HK-2 (cell line): ENCODE results near the gene PCSK4.
"Not testable (repeated sequence)": the region's sequence is repeated elsewhere in the genome, so short reads cannot be mapped to it uniquely, and the experiment has no call there.

Experiments used
- DNase-seq: peaks from one replicate; pipeline ENCODE4 v3.0.0-alpha.2; 2018; ENCODE audit not compliant: unreplicated experiment

PCSK4 gene

DNA sequence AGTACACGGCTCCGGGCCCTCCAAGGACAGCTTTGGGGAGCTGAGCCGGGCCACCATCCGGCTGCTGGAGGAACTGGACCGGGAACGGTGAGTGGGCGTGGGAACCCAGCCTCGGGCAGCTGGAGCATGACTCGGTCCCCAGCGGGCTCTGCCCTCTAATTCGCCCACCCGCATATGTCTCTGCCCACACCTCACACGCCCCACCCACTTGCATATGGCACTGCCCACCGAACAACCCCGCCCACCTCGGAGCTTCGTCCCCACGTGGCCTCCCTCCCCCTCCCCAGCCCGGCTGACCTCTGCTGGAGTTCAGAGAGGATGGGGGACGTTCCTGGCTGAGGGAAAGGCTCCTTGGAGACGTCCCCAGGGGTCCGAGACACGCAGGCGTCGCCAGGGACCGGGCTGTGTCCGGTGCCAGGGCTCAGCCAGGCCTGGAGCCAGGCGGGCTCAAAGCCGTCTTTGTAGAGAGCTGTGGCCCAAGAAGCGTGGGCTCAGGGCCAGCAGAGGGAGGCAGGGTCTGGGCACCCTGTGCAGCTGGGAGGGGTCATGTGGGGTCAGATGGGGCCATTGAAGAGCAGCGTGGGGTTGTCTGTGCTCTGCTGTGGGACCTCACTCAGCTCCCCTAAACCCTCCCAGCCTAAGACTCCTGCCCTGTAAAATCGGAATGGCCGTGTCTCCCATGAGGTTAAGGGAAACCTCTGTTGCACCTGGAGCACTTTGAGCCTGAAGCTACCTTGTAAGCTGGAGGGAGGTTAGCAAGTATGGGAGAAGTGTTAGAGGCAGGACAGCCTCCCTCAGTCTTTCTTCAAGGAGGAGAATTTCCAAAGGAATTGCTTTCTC is 36.4 kb downstream of the PCSK4 start:
- peak; percentile 89 for DNase-seq

DNA sequence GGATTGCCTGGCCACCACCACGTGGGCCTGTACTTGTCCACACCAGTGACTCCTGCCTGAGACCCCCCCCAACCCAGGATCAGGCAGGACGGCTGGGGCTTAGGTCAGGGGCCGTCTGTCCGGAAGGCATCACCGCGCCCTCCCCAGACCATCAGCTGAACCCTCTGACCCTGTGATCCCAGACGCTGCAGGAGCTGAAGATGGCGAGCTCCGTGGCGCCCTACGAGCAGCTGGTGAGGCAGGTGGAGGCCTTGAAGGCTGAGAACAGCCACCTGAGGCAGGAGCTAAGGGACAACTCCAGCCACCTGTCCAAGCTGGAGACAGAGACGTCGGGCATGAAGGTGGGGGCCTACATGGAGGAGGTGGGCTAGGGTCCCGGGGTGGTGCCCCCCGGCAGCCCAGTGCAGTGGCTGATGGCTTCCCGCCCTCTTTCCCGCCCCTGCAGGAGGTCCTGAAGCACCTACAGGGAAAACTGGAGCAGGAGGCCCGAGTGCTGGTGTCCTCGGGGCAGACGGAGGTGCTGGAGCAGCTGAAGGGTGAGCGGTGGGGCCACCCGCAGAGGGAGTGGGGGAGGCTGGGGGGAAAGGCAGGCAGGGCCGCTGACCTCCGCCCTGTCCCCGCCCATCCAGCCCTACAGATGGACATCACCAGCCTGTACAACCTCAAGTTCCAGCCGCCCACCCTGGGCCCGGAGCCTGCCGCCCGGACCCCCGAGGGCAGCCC is 37.2 kb downstream of the PCSK4 start:
- no peak for DNase-seq

DNA sequence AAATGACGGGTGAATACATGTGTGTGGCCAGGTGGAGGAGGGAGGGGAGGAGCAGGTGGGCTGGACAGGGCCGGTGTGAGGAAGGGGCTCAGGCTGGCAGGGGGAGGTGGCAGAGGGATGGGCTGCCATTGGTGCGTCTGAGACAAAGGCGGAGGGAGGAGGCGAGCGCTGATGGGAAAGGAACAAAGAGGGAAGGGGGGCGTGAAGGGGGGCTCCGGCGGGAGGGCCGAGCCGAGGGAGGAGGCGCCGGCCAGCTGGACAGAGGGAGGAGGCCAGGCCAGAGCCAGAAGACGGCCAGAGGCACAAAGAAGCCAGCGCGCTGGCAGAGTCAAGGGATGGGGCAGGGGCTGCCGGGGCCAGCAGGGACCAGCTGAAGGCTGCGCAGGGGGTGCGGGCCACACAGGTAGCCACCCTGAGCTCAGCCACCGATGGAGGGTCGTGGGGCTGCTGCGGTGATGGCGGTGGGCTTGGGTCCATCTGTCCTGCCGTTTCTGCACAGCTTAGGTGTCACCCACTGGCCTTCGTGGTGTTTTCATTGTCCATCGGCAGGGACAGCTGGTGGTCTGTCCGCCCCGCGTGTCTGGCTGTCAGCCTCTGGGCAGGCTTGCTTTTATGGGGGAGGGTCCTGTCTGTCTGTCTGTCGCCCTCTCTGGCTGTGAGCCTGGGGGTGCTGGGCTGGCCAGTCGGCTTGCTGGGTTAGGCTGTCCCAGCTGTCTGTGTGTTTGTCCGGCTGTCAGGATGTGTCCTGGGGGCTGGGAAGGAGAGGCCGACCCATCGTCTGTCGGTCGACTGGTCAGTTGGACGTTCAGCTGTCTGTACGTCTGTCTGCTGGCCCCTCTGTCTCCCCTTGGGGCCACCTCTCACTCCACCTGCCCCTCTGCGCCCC is 38.0 kb downstream of the PCSK4 start:
- DNase-seq, result no peak

DNA sequence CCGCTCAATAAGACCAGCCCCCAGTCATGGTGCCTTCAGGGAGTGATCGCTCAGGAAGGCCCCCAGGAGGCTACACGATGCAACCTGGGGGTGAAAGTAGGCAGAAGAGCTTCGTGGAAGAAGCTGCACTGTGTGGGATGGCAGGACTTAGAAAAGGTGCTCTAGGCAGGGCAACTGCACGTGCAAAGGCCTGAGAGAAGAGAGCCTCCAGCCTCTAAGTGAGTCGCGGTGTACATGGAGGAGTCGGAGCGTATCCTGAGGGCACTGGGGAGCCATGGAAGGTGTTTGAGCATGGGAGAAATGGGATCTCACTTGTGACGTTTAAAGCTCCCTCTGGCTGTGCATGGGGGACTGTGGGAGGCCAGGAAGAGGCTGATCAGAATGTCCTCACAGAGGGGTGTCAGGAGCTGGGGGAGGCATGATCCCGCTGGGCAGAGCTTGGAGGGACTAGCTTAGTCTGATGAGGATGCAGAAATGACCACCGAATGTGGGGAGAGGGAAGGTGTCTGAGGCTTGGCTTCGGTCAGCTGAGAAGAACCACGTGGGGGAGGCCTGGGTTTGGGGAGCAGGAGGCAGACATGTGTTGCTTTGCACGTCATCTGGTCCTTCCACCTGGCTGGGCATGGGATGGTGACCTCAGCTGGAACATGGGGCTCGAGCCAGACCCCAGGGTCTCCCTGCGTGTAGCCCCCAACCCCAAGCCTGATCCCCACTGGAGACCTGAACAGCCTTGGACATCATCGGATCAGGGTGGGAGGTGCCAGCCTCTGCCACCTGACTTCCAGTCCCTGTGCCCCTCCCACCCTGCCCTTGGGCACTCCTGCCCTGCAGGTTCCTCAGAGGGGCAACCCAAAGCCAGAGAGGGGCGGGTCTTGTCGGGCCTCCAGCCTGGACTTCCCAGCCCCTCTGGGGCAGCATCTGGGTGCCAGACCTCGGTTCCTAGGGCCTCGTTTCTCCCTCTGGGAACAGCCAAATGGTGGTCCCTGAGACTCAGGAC is 39.1 kb downstream of the PCSK4 start:
- no peak for DNase-seq

DNA sequence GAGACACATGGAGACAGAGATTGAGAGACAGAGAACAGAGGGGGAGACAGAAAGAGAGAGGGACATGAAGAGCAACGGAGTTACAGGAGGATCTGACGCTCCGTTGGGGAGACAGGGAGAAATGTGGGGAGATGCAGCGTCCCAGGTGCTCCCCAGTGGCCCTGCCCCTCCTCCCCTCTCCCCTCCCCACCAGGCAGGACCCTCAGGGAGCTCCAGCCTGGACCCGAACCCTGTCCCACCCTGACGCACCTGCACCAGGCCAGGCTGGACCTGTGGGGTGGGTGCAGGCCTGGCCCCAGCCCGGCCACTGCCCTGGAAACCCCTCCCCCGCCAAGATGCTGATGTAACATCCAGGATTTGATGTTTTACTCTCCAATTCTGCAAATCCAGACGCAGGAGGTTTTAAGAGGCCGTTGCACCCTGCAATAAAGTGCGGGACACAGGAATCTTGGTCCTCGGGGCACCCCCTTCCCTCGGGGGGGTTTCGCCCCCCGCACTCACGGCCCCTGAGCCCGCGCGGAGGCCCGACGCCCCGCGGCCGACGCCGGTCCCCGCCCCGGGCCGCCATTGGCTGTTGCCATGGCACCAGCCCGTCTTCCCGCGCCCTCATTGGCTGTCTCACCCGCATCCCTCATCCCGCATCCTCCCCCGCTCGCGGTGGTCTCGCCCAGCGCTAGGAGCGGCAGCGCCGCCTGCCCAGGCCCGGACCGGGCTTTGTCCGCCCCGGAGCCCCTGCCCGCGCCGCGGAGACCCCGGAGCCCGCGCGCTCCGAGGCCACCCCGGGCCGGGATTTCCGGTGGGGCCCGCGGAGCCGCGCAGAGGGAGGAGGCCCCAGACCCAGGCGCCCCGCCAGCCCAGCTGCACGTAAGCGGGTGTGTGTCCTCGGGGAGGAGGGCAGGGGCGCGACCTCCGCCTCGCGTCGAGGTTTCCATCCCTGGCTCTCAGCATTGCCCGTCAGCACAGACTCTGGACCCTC is 40.4 kb downstream of the PCSK4 start, which contains the start of gene APC2:
TSS of gene APC2 (plus strand) at position 655 of the 976 bp plus-strand sequence. CDS start 2,881 bp downstream, outside the sequence.
- no peak for DNase-seq

DNA sequence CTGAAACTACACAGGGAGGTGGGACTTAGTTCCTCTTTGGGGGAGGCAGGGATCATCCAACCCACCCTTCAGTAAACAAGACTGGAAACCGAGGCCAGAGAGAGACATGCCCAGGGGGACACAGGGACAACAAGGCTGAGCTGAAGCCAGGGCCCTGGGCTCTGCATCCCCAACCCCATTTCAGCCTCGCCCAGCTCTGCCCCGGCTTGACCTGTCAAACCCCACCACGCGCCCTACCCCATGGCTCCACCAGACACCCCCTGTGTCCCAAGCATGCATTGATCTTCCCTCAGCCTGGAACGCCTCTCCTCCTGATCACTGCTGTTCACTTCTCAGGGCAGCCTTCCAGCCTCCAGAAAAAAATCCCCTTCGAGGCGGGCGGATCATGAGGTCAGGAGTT is 42.2 kb downstream of the PCSK4 start:
- no peak for DNase-seq

DNA sequence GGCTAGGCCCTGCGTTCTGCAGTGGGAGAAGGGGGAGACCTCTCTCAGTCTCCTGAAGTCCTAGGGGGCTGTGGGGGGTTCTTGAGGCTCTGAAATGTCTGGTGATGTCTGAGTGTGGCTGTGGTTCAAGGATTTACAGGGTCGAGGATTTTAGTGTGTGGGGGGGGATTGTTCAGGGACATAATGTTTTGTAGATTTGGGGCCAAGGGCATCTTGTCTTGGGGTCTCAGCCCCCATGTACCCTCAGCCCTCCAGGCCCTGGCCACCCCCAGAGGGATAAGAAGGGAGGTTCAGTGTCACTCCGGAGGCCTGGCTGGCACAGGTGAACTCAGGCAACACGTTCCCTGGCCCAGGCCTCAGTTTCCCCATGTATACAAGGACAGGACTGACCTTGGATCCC is 42.6 kb downstream of the PCSK4 start:
- DNase-seq, result no peak

DNA sequence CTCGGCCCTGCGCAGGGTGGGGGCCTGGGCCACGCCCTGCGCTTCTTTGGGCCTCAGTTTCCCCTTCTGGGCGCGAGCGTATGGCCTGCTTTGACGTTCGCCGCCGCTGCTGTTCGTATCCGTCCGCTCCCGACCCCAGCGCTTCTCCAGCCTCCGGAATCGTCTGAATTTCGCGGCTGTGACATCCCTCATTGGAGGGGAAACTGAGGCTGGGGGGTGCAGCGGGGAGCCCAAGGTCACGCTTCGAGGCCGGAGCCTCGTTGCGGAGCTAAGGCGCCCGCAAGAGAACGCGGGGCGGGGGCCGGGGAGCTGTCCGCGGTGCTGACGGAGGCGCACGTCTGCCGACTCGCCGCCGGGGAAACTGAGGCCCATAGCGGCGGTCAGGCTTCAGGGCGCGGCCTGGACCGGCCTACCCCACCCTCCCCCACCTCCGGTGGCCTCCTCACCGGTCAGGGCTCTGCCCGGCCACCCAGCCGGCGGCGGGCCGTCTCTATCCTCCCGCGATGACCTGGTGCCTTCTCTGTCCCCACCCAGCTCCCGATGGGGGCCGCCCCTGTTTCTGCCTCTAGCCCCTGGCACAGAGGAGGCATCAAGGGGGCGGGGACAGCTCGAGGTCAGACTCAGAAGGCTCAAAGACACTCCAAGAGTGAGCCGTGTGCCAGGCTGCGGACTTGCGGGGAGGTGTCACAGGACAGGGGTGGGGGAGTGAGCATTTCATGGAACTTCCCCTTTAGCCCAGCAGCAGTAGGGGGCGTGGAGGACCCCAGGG is 43.3 kb downstream of the PCSK4 start:
- DNase-seq, result no peak

DNA sequence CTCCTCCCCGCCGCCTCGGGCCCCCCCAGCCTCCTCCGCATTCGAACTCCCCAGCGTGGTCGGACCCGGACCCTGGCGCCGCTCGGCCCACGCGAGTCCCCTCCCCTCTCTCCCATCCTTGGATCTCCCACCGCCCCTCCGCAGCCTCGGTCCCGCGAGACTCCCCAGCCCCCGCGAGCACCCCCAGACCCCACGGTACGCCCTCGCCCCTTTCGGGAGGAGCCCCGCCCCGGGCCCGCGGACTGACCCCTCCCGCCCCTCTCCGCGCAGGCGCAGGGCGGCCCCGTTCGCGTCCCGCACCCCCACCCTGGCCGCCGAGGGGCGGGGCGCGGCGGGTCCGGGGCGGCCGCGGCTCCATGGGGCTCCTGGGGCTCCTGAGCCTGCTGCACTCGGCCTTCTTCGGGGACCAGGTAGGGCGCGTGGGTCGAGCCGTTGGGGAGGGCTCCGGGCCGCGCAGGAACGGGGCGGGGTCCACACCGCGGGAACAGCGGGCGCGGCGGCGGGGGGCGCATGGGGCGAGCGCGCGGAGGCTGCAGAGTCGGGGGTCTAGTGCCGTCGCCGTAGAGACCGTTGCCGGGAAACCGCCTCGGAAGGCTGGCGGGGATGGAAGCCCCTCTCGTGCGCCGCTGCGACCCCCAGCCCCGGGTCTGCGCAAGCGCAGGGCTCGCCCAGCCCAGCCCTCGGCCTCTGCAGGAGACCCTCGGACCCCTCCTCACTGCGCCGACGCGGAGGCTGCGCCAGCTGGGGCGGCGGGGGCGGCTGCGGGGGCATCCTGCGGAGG is 44.0 kb downstream of the PCSK4 start:
- no peak for DNase-seq

DNA sequence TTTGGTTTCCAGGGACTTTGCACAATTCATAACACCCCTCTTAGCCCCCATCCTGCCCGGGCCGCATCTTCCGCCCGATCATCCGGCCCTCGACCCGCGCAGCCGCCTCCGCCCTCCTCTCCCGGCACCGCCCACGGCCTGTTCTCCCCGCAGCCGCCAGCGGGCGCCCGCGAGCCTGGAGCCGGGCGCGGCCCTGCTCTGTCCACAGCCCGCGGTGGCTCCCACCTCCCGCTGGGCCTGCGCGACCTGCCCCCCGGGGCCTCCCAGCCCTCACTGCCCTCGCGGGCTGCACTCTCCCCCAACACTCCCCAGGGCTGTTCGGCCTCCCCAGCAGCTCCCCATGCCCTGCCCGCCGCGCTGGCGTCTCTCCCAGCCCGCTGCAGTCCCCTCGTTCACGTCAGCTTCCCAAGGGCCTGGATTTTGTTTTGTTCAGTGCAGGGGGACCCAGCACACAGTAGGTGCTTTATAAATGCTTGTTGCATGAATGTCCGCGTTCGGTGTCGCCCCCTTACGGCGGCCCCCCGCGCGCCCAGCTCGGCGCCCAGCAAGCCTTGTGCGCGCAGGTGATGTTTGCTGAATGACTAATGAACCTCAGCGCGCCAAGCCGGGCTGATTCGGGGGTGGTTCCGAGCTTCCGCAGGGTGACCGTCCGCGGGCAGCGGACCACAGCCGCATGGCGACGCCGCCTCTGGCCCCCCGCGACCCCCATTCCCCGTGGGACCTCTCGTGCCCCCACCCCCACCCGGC is 44.8 kb downstream of the PCSK4 start:
- DNase-seq, result peak; percentile 78

DNA sequence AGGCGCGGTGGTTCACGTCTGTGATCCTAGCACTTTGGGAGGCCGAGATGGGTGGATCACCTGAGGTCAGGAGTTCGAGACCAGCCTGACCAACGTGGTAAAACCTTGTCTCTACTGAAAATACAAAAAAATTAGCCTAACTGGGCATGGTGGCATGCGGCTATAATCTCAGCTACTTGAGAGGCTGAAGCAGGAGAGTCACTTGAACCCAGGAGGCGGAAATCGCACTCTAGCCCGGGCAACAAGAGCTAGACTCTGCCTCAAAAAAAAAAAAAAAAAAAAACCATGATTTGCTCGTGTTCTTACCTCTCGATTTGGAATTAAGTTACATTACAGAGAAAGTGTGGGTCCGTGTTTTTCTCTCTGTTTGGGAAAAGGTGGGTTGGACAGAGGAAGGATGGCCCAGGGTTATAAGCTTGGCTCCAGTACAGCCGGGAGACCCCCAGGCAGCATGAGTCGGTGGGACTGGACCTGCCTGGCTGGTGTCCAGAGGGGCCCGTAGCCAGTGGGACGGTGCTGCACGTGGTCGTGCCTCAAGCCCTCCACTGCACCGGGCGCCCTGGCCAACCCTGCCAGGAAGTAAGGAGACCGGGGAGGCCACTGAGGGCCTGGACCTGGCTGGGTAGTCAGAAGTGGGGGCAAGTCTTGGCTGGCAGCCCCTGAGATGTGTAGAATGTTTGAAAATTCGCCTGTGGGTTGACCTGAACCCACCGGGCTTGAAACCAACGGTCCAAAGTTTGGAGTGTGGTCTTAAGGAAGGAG is 48.3 kb downstream of the PCSK4 start:
- no peak for DNase-seq

DNA sequence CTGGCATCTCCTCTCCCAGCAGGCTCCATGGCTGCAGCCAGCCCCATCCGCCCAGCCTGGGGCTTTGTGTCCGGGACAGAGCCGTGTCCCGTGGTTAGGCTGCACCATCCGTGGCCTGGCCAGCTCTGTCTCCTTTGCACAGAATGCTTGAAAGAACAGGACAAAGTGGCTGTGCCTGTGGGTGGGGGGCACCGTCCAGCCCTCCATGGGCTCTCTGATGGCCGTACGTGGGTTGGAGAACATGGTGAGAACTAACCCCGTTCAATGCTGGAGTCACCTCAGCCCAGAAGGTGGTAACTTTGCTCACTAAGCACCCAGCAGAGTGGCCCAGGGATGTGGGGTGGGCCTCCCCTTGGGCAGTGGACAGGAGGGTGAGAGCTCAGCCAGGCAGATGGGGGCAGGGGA is 49.1 kb downstream of the PCSK4 start:
- no peak for DNase-seq

DNA sequence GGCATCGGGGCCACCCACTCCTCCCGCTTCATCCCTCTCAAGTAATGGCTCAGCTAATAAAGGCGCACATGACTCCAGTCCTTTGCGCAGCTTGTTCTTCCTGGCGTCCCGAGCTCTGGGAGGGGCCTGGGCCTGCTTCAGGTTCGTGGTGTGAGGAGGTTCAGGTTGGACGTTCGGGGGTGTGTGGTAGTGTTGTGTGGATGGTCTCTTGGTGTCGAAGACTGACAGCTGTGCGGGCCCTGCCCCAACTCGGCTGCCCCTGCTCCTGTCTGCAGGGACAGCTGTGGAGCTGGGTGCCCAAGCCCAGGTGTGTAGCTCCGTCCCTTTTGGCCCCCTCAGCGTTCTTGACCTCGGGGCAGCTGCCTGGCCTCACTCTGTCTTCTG is 49.7 kb downstream of the PCSK4 start:
- DNase-seq, result no peak

DNA sequence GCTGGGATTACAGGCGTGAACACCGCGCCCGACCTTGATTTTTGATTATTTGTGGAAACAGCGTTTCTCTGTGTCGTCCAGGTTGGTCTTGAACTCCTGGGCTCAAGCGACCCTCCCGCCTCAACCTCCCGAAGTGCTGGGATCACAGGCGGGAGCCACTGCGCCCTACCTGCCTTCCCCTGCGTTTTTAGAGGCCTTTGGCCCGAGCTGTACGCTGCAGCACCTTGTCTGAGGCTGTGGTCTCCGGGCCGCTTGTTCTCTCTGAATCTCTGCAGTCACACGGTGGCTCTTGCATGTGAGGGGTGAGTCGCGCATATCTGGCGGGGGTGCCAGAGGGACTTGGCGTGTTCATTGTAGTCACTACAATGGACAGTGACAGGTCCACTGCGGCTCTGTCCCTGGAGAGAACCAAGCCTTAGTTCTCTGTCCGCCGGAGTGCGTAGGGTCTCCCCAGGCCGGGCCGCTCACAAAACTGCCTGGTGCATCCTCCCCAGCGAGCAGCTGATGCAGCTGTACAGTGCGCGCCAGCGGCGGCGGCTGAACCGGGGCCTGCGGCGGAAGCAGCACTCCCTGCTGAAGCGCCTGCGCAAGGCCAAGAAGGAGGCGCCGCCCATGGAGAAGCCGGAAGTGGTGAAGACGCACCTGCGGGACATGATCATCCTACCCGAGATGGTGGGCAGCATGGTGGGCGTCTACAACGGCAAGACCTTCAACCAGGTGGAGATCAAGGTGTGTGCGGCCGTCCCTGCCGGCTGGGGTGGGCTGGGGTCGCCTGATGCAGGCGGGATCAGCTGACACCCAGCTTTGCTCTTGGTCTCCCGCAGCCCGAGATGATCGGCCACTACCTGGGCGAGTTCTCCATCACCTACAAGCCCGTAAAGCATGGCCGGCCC is 50.4 kb downstream of the PCSK4 start:
- DNase-seq, result not testable (repeated sequence)

DNA sequence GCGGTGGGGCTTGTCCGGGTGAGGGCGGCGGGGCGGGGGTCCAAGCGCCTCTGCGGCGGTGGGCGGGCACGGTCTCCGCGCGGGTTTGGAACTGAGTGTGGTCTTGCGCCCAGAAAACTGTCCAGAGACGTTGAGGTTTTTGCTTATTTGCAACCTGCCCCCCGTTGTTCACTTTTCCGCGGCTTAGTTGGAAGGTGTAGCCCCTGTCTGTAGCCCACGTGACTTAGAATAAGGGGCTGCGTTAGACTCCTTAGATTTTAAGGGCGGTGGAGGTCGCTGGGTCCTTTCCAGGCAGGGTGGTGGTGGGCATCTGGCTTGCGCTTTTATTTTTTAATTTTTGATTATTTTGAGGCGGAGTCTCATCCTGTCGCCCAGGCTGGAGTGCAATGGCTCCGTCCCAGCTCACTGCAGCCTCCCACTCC is 51.2 kb downstream of the PCSK4 start:
- DNase-seq, result no peak
